K562 (cell line): ENCODE data around the gene ARHGAP32. TPM values are rescaled to one million over a fixed set of nuclear protein-coding genes. Genes with fewer than 3 reads are reported as not detected.

ENCODE experiments used
- ATAC-seq: fragments of 200-7000 bp; cut with Tn5 transposase; 3 replicates; pipeline ENCODE4 v1.9.1; 2020; ENCODE audit warnings: moderate library complexity
- BruUV-seq: library from RNA; stranded (reverse); fragments of 400-500 nt; replicated peaks from 2 replicates; lab custom pipeline; 2021; lab: Mats Ljungman, UMichigan
- CTCF ChIA-PET: fragments of 300-600 bp; formaldehyde crosslinking; extraction: SDS; loops from one replicate; lab custom pipeline; 2021; ENCODE audit warnings: low intra/inter-chr PET ratio; lab: Yijun Ruan, JAX
- POLR2A ChIA-PET: fragments of 300-600, 350-650 bp; sonication (Branson Sonifier 250); formaldehyde crosslinking; extraction: SDS; loops from one replicate; lab custom pipeline; 2021; ENCODE audit warnings: antibody characterized with exemption, inconsistent platforms; lab: Yijun Ruan, JAX
- DNase-seq, 4 experiments: peaks; one replicate each; pipeline versions ENCODE4 v3.0.0 to v3.0.0-alpha.2; 2011 to 2018; ENCODE audit warnings: low spot score in 3 of 4, mixed read lengths in 3 of 4; ENCODE audit errors: extremely low read depth in 1 of 4
- FAIRE-seq: peaks from 2 replicates; lab custom pipeline; 2011; peaks lifted over from hg19 to GRCh38; lab: Jason Lieb, UNC
- H2AFZ ChIP-seq: 2 replicates; pipeline ENCODE4 v1.6.0; 2011; ENCODE audit warnings: low read depth, low read length, control low read depth, inconsistent platforms
- H3K27ac ChIP-seq: fragments of 200-600 bp; 3 replicates; pipeline ENCODE4 v1.8.0; 2011; ENCODE audit warnings: low read depth, mild to moderate bottlenecking, control low read depth, inconsistent platforms, low read length, moderate library complexity, mixed read lengths; ENCODE audit errors: extremely low read depth
- H3K27me3 ChIP-seq, 2 experiments: fragments of 300-600 bp in 1 of 2; 2 replicates in 1 of 2; 3 replicates in 1 of 2; pipeline versions ENCODE4 v1.6.0 to v1.8.0; 2011; ENCODE audit warnings: inconsistent platforms in 2 of 2, low read length in 2 of 2, mild to moderate bottlenecking in 1 of 2, mixed read lengths in 1 of 2, moderate library complexity in 1 of 2; ENCODE audit not compliant: control insufficient read depth in 2 of 2, insufficient read depth in 2 of 2
- H3K36me3 ChIP-seq: fragments of 300-600 bp; 3 replicates; pipeline ENCODE4 v1.8.0; 2011; ENCODE audit warnings: mild to moderate bottlenecking, low read length, inconsistent platforms; ENCODE audit not compliant: control insufficient read depth, insufficient read depth
- H3K4me1 ChIP-seq, 2 experiments: fragments of 200-600 bp in 1 of 2; replicated peaks in 1 of 2; 2 replicates in 1 of 2; 3 replicates in 1 of 2; pipeline versions ENCODE4 v1.5.1 to v1.8.0; 2011; ENCODE audit warnings: inconsistent platforms in 2 of 2, low read length in 2 of 2, mild to moderate bottlenecking in 1 of 2, mixed read lengths in 1 of 2, moderate library complexity in 1 of 2; ENCODE audit not compliant: control insufficient read depth in 2 of 2, insufficient read depth in 2 of 2
- H3K4me2 ChIP-seq: 2 replicates; pipeline ENCODE4 v1.6.1; 2011; ENCODE audit warnings: low read length, control low read depth, inconsistent platforms, mixed read lengths; ENCODE audit not compliant: insufficient read depth
- H3K4me3 ChIP-seq: fragments of 200-600 bp; sonication (generic), shearing (Covaris generic); 2 replicates; pipeline ENCODE4 v1.5.1; 2016; ENCODE audit warnings: control low read depth, inconsistent platforms
- H3K79me2 ChIP-seq: fragments of 200-600 bp; 3 replicates; pipeline ENCODE4 v1.8.0; 2011; ENCODE audit warnings: low read length, inconsistent platforms; ENCODE audit not compliant: control insufficient read depth, insufficient read depth
- H3K9ac ChIP-seq, 2 experiments: 2 replicates each; pipeline versions ENCODE4 v1.6.0 to v1.6.1; 2011; ENCODE audit warnings: low read depth in 2 of 2, low read length in 2 of 2, control low read depth in 1 of 2, inconsistent platforms in 1 of 2, mild to moderate bottlenecking in 1 of 2, mixed read lengths in 1 of 2; ENCODE audit not compliant: insufficient read depth in 1 of 2
- H3K9me1 ChIP-seq: one replicate; pipeline ENCODE4 v1.6.0; 2011; ENCODE audit warnings: inconsistent platforms, mild to moderate bottlenecking, low read length, moderate library complexity; ENCODE audit not compliant: control insufficient read depth, insufficient read depth
- H3K9me3 ChIP-seq: replicated peaks from 2 replicates; pipeline ENCODE4 v1.5.1; 2011; ENCODE audit warnings: low read depth, low read length, inconsistent platforms; ENCODE audit not compliant: control insufficient read depth, insufficient read depth
- H4K20me1 ChIP-seq: replicated peaks from 2 replicates; pipeline ENCODE4 v1.6.1; 2011; ENCODE audit warnings: low read length, inconsistent platforms, mixed read lengths; ENCODE audit not compliant: control insufficient read depth, insufficient read depth
- CREB1 ChIP-seq, 2 experiments: sonication (generic) in 1 of 2; formaldehyde crosslinking in 1 of 2; IDR thresholded peaks; 2 replicates each; pipeline versions ENCODE4 v1.6.1 to v1.8.0; 2012 to 2022; ENCODE audit warnings: inconsistent platforms in 1 of 2, mild to moderate bottlenecking in 1 of 2, missing genetic modification reagents in 1 of 2, moderate library complexity in 1 of 2
- FOXA1 ChIP-seq: fragments of 450-650 bp; IDR thresholded peaks from 2 replicates; pipeline ENCODE4 v1.6.1; 2016; ENCODE audit warnings: mild to moderate bottlenecking, borderline replicate concordance
- FOXK2 ChIP-seq, 2 experiments: fragments of 450-650 bp; IDR thresholded peaks in 1 of 2; conservative IDR thresholded peaks in 1 of 2; 2 replicates each; pipeline ENCODE4 v1.6.1; 2016; ENCODE audit warnings: low read depth in 2 of 2, mild to moderate bottlenecking in 1 of 2
- HDAC2 ChIP-seq: fragments of 450-650 bp; IDR thresholded peaks from 2 replicates; pipeline ENCODE4 v1.6.1; 2016; ENCODE audit warnings: mild to moderate bottlenecking
- KLF16 ChIP-seq: IDR thresholded peaks from 2 replicates; pipeline ENCODE4 v1.6.1; 2016; ENCODE audit warnings: antibody characterized with exemption
- OTX1 ChIP-seq: fragments of 450-650 bp; formaldehyde crosslinking; IDR thresholded peaks from 2 replicates; pipeline ENCODE4 v1.4.0; 2022; ENCODE audit warnings: mild to moderate bottlenecking
- PRPF4 ChIP-seq: fragments of 200-400 bp; formaldehyde crosslinking; IDR thresholded peaks from one replicate; pipeline ENCODE4 v1.6.1; 2017; ENCODE audit warnings: low read length, low read depth, mild to moderate bottlenecking; ENCODE audit not compliant: insufficient read depth, poor library complexity, severe bottlenecking
- SRSF9 ChIP-seq: fragments of 200-400 bp; formaldehyde crosslinking; IDR thresholded peaks from 2 replicates; pipeline ENCODE4 v1.6.1; 2017; ENCODE audit warnings: low read depth, low read length, borderline replicate concordance
- STAT5B ChIP-seq: fragments of 250-450 bp; sonication (Bioruptor Pico); IDR thresholded peaks from 2 replicates; pipeline ENCODE4 v1.8.0; 2021; ENCODE audit warnings: mild to moderate bottlenecking, inconsistent platforms
- TARDBP ChIP-seq: fragments of 450-650 bp; IDR thresholded peaks from 2 replicates; pipeline ENCODE4 v1.6.1; 2016
- ZNF124 ChIP-seq: sonication (generic); formaldehyde crosslinking; IDR thresholded peaks from 2 replicates; pipeline ENCODE4 v1.8.1; 2022; ENCODE audit warnings: missing genetic modification reagents
- ZNF217 ChIP-seq: sonication (generic); formaldehyde crosslinking; IDR thresholded peaks from 2 replicates; pipeline ENCODE4 v1.8.0; 2022; ENCODE audit warnings: mild to moderate bottlenecking, missing genetic modification reagents
- ZNF561 ChIP-seq: fragments of 450-650 bp; formaldehyde crosslinking; conservative IDR thresholded peaks from 2 replicates; pipeline ENCODE4 v1.4.0; 2020; ENCODE audit warnings: mild to moderate bottlenecking, moderate library complexity
- ZSCAN32 ChIP-seq: fragments of 450-650 bp; formaldehyde crosslinking; IDR thresholded peaks from 2 replicates; pipeline ENCODE4 v1.4.0; 2020; ENCODE audit warnings: mild to moderate bottlenecking, moderate library complexity
- WGBS: fragments of 100-300 bp; shearing (Covaris generic); methylation state at CpG from one replicate; pipeline ENCODE4 v1.1.6; 2016; ENCODE audit warnings: low coverage, mixed read lengths; ENCODE audit not compliant: insufficient coverage; ENCODE audit errors: missing lambda C conversion rate; 5-methylcytosine and 5-hydroxymethylcytosine counted together
- in situ Hi-C: fragments of 300-500 bp; cut with MboI; formaldehyde crosslinking; loops from 4 replicates; pipeline ENCODE4 v1.15.0; 2018; ENCODE audit warnings: inconsistent platforms, mixed read lengths
- intact Hi-C: fragments of 100-400 bp; cut with micrococcal nuclease; formaldehyde crosslinking; loops from 2 replicates; pipeline ENCODE4 v1.14.2; 2022
- polyA plus RNA-seq, 8 experiments: library from polyadenylated mRNA; depleted of rRNA in 4 of 8; stranded (reverse) in 5 of 8; unstranded in 3 of 8; fragments of >200 nt; fragmentation: Nextera tagmentation in 2 of 8; fragmentation: Illumina TruSeq in 1 of 8; extraction: Ambion mirVana in 2 of 8; extraction: Trizol in 1 of 8; gene quantifications; 2 replicates each; pipeline versions ENCODE4 v1.2.1 to v1.2.3, GENCODE V29; 2011 to 2014; ENCODE audit warnings: inconsistent platforms in 1 of 8, missing spikeins in 1 of 8
- total RNA-seq, 7 experiments: library from RNA; depleted of rRNA in 6 of 7; stranded (reverse); fragments of >200 nt in 6 of 7; fragmentation: Illumina TruSeq in 2 of 7; extraction: Trizol in 2 of 7; gene quantifications; 2 replicates each; pipeline versions ENCODE4 v1.2.1 to v1.2.3, GENCODE V29; 2011 to 2021; ENCODE audit warnings: low replicate concordance in 1 of 7
- TF ChIP-seq, protein P1 (sequence below): fragments of 250-450 bp; sonication (Bioruptor Pico); IDR thresholded peaks from 2 replicates; pipeline ENCODE4 v1.8.0; 2022; ENCODE audit warnings: inconsistent platforms

The ARHGAP32 gene
- total and polyA plus RNA-seq, 9 of the 15 experiments (the other 6 are each of a cell fraction or from before 2014, with no cell fraction given), result 0.18 TPM; not detected in 8

DNA sequence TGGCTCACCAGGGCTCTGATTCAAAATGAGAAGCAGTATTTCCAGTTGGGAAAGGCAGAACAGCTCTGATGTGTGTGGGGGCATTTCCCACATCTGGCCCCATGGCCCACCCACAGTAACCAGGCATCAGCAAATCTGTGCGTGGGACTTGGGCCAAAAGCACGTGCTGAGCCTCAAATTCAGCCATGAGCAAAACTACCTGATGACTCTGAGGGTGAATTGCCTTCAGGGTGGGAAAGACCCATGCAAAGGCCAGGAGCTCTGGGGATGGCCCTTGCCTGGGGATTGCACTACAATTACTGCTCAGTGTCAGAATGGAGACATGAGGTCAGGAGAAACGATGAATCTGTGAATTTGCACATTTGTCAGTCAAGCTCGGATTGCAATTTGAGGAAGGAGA is 270.3 kb downstream of the ARHGAP32 start:
- no TSS peak for BruUV-seq
- Histone ChIP-seq H3K27me3 (peaks cover 0 to 15% of the 10 kb centered on the region in 2 experiments; a peak in 3 of 5 replicates), H3K27ac (no peak overlapping the region), H3K4me1 (no peaks in the 10 kb centered on the region), H3K9me3 (no peaks in the 10 kb centered on the region), H2AFZ (no peak overlapping the region), H3K36me3 (no peaks in the 10 kb centered on the region), H3K79me2 (no peaks in the 10 kb centered on the region), H3K9ac (no peak overlapping the region), H3K9me1 (no peaks in the 10 kb centered on the region), H3K4me3 (no peak overlapping the region), H3K4me2 (no peak overlapping the region), H4K20me1 (no peaks in the 10 kb centered on the region)
- POLR2A ChIA-PET, result interaction anchor here (0.7 kb wide), 1 partner anchor 1503 kb away, joined by 3 read pairs; no protein-coding TSS in a partner anchor
- WGBS, result 3% methylated on average over 4 of the region's 4 CpGs
- DNase-seq, result no peak
- CTCF ChIA-PET, result no interaction called here
- in situ Hi-C loops (no loop called here), intact Hi-C loops (no loop called here)
- no peak for ATAC-seq
- no peak for FAIRE-seq
- TF ChIP-seq FOXK2 (conservative IDR thresholded peaks at IDR 0.05 in 1 of 2, IDR thresholded peaks at IDR 0.05 in 1 of 2; ENCODE audit: low read depth in 2 of 2) (no peak), FOXA1 (no peak)

DNA sequence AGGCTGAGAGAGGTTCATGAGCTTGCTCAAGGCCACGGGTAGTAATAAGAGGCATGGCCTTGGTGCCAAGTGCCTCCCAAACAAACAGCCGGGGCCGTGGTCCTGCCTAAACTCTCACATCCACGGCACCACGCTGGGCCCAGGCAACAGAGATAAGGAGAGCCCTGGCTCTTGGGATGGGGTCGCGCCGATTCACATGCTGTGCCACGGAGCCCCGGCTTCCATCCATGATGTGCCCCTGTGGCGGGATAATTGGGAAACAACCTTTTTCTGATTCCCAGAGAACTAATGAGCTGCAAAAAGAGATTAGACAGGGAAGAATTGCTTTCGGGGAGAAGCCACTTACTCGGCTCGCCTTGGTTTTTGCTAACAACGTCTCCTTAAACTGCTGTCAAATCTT is 271.5 kb downstream of the ARHGAP32 start:
- POLR2A ChIA-PET, result no interaction called here
- no peak for TF ChIP-seq OTX1 (CRISPR knock-in tag)
- no peak for TF ChIP-seq ZNF217
- no peak for TF ChIP-seq ZNF561 (CRISPR knock-in tag)
- no peak for TF ChIP-seq ZSCAN32 (CRISPR knock-in tag)
- no peak for TF ChIP-seq TARDBP
- TF ChIP-seq HDAC2, result no peak
- no peak for TF ChIP-seq PRPF4
- no peak for TF ChIP-seq CREB1 (IDR thresholded peaks at IDR 0.05)
- TF ChIP-seq CREB1 (CRISPR knock-in tag; IDR thresholded peaks at IDR 0.05), result no peak
- no peak for TF ChIP-seq KLF16
- no peak for TF ChIP-seq STAT5B (CRISPR knock-in tag)
- TF ChIP-seq ZNF124 (CRISPR knock-in tag), result no peak
- TF ChIP-seq, protein P1, sequence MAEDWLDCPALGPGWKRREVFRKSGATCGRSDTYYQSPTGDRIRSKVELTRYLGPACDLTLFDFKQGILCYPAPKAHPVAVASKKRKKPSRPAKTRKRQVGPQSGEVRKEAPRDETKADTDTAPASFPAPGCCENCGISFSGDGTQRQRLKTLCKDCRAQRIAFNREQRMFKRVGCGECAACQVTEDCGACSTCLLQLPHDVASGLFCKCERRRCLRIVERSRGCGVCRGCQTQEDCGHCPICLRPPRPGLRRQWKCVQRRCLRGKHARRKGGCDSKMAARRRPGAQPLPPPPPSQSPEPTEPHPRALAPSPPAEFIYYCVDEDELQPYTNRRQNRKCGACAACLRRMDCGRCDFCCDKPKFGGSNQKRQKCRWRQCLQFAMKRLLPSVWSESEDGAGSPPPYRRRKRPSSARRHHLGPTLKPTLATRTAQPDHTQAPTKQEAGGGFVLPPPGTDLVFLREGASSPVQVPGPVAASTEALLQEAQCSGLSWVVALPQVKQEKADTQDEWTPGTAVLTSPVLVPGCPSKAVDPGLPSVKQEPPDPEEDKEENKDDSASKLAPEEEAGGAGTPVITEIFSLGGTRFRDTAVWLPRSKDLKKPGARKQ (CRISPR knock-in tag), result no peak
- no peak for TF ChIP-seq SRSF9

More for the DNA sequence above, 271.5 kb downstream of the ARHGAP32 start:
- no peak for DNase-seq
- Histone ChIP-seq H3K9me1 (no peaks in the 10 kb centered on the region), H2AFZ (no peak overlapping the region), H3K36me3 (no peaks in the 10 kb centered on the region), H4K20me1 (no peaks in the 10 kb centered on the region), H3K9me3 (no peaks in the 10 kb centered on the region), H3K27ac (no peak overlapping the region), H3K4me3 (no peak overlapping the region), H3K4me2 (no peak overlapping the region), H3K9ac (no peak overlapping the region), H3K27me3 (peaks cover 0 to 15% of the 10 kb centered on the region in 2 experiments; a peak in 3 of 5 replicates), H3K79me2 (no peaks in the 10 kb centered on the region), H3K4me1 (no peaks in the 10 kb centered on the region)
- no peak for ATAC-seq
- CTCF ChIA-PET, result no interaction called here
- 1% methylated on average over 14 of the region's 15 CpGs for WGBS
- intact Hi-C loops, result no loop called here
- FAIRE-seq, result no peak
- no TSS peak for BruUV-seq
- in situ Hi-C loops, result no loop called here
